Small intestine (tissue), 7 donors: ENCODE measurements around the gene ATP6V0E1. TPM values are rescaled to one million over a fixed set of nuclear protein-coding genes. Genes with fewer than 3 reads are reported as not detected.
"Not testable (repeated sequence)": the region's sequence is repeated elsewhere in the genome, so short reads cannot be mapped to it uniquely, and the experiment has no call there.

Experiments
- DNase-seq, 2 donors: peaks; one replicate each; pipeline versions ENCODE4 v3.0.0 to v3.0.0-alpha.2; 2013
- FAIRE-seq: peaks from 2 replicates; lab custom pipeline; 2012; peaks lifted over from hg19 to GRCh38; lab: Jason Lieb, UNC
- H3K27ac ChIP-seq, 3 donors: one replicate each; pipeline ENCODE4 v1.5.1; 2013; ENCODE audit warnings: low read length in 2 of 3, mild to moderate bottlenecking in 2 of 3, control low read depth in 1 of 3, inconsistent platforms in 1 of 3, low read depth in 1 of 3, moderate library complexity in 1 of 3
- H3K27me3 ChIP-seq, 3 donors: one replicate each; pipeline ENCODE4 v1.6.1; 2013; ENCODE audit warnings: low read length in 3 of 3, inconsistent platforms in 1 of 3; ENCODE audit not compliant: control insufficient read depth in 3 of 3, insufficient read depth in 3 of 3
- H3K36me3 ChIP-seq, 3 donors: one replicate each; pipeline ENCODE4 v1.6.1; 2013; ENCODE audit warnings: low read length in 3 of 3, inconsistent platforms in 1 of 3, low read depth in 1 of 3, mild to moderate bottlenecking in 1 of 3, moderate library complexity in 1 of 3; ENCODE audit not compliant: control insufficient read depth in 3 of 3, insufficient read depth in 2 of 3
- H3K4me1 ChIP-seq, 3 donors: one replicate each; pipeline ENCODE4 v1.6.1; 2013; ENCODE audit warnings: low read length in 2 of 3, inconsistent platforms in 1 of 3, low read depth in 1 of 3, mild to moderate bottlenecking in 1 of 3, moderate library complexity in 1 of 3; ENCODE audit not compliant: control insufficient read depth in 3 of 3, insufficient read depth in 2 of 3
- H3K4me3 ChIP-seq, 3 donors: one replicate each; pipeline ENCODE4 v1.5.1; 2013; ENCODE audit warnings: low read length in 3 of 3, control low read depth in 1 of 3, inconsistent platforms in 1 of 3, low read depth in 1 of 3, mild to moderate bottlenecking in 1 of 3, moderate library complexity in 1 of 3
- H3K9me3 ChIP-seq, 2 donors: one replicate each; pipeline ENCODE4 v1.6.1; 2013; ENCODE audit warnings: low read depth in 1 of 2, low read length in 1 of 2; ENCODE audit not compliant: control insufficient read depth in 2 of 2, insufficient read depth in 1 of 2
- WGBS, 3 donors: extraction: QIAGEN DNeasy Blood & Tissue Kit; methylation state at CpG; one replicate each; pipeline ENCODE4 v1.1.7; 2013; 5-methylcytosine and 5-hydroxymethylcytosine counted together
- polyA plus RNA-seq, 4 donors: library from polyadenylated mRNA; stranded (reverse) in 3 of 4; unstranded in 1 of 4; fragments of 200-250 nt in 3 of 4; fragments of 120-200 nt in 1 of 4; gene quantifications; one replicate each; pipeline versions ENCODE4 v1.2.1 to v1.2.3, GENCODE V29; 2013
- donor health status: healthy with polysubstance abuse.
- donor health status: control.
- donor health status: control.
- donor health status: Bipolar disorder and iron deficiency.
- donor health status: healthy.

ATP6V0E1 gene
- polyA plus RNA-seq, 4 donors, result 170 to 230 (median 199) TPM

DNA sequence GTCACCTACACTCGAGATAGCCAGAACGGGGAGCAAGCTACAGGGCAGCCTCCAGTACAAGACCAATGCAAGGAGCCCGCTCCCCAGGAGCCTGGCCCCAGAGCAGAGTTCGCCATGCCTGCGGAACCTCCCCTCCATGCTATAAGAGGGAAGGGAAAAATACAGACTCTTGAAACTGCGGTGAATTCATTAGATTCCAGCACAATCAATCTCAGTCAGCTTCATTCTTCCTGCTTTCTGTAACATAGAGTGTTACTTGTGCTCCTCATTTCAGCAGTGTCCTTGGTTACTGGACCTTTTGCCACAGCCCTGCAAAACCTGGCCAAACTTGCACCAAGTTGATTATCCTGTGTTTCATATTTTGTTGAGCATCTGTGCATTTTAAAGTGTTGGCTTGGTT, 50.4 kb downstream of the ATP6V0E1 start:
- H3K4me1 ChIP-seq, result peaks cover 0 to 6% (median 4%) of the 10 kb centered on the region in 3 donors
- no peak overlapping the region for H3K4me3 ChIP-seq
- DNase-seq, result no peak
- H3K36me3 ChIP-seq, result peaks cover 0 to 12% (median 7%) of the 10 kb centered on the region in 3 donors
- 78 to 84% (median 83%) methylated on average over 6 of the region's 6 CpGs for WGBS, 3 donors
- no peak overlapping the region for H3K27ac ChIP-seq
- no peaks in the 10 kb centered on the region for H3K27me3 ChIP-seq
- FAIRE-seq, result no peak
- H3K9me3 ChIP-seq, result no peaks in the 10 kb centered on the region

DNA sequence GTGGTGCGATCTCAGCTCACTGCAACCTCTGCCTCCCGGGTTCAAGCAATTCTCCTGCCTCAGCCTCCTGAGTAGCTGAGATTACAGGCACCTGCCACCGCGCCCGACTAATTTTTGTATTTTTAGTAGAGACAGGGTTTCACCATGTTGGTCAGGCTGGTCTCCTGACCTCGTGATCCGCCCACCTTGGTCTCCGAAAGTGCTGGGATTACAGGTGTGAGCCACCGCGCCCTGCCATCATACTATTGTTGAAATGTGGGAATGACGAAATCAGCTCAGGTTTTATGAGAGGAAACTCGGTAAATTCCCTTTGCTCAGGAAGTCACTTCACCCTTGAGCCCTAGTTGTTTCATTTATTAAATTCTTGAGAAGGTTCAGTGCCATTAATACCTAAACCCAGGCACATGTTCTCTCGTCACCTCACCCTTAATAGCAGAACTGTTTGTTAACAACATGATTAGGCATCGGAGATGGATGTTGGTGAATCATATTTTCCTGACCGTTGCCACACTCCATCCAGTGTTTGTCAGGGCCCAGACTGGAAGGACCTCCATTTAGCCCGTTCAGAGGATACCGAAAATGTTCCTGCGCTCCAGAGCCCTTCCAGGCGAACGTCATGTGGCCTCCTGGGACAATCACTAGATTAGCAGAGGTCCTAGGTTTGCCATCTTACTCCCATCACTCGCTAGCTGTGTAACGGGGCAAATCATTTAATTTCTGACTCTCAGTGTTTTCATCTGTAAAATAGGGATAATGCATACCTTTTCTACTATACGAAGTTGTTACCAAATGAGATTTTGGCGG, 52.5 kb downstream of the ATP6V0E1 start:
- peaks cover 0 to 7% of the 10 kb centered on the region in 2 donors for H3K9me3 ChIP-seq
- DNase-seq (no peak), FAIRE-seq (no peak)
- H3K4me1 ChIP-seq, result no peaks in the 10 kb centered on the region
- 80 to 90% (median 88%) methylated on average over 23 to 24 of the region's 24 CpGs for WGBS, 3 donors
- no peak overlapping the region for H3K4me3 ChIP-seq
- no peaks in the 10 kb centered on the region for H3K27me3 ChIP-seq
- peak overlapping the region in 1 of 3 donors; percentile 78 for H3K27ac ChIP-seq
- peaks cover 0 to 10% (median 7%) of the 10 kb centered on the region in 3 donors for H3K36me3 ChIP-seq

DNA sequence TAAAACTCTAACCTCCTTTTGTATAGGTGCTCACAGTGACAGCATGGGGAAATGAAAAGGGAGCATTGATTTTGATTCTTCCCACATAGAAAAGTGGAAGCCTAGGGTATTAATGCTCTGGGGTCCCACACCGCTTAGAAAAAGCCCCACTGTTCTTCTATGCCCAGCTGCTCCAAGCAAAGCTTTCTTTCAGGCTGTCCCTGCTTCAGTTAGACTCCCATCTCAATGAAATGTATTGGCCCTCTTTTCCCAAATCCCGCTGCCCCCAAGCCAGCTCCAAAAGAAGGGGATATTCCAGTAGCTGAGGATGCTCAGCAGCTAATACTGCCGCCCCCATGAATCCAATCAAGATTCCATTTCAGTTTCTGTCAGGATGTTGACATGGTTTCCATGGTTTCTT, 55.6 kb downstream of the ATP6V0E1 start:
- Histone ChIP-seq H3K27ac (no peak overlapping the region), H3K4me3 (no peak overlapping the region), H3K4me1 (peaks cover 0 to 10% (median 0%) of the 10 kb centered on the region in 3 donors), H3K9me3 (peaks cover 0 to 11% of the 10 kb centered on the region in 2 donors), H3K27me3 (no peaks in the 10 kb centered on the region), H3K36me3 (peaks cover 0 to 10% (median 6%) of the 10 kb centered on the region in 3 donors)
- DNase-seq, result no peak
- 86 to 91% (median 90%) methylated on average over 3 of the region's 3 CpGs for WGBS, 3 donors
- FAIRE-seq, result no peak

DNA sequence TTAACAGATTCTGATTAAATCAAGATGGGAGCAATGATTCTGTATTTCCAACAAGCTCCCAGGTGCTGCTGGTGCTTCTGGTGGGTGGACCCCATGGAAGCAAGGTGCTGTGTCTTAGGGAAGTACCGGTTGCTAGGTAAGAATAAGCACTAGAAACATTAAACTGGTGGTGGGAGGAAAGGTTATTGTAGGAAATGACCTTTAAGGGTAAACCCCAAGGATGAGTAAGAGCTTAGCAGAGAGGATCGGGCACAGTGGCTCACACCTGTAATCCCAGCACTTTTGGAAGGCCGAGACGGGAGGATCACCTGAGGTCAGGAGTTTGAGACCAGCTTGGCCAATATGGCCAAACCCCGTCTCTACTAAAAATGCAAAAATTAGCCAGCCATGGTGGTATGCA, 56.4 kb downstream of the ATP6V0E1 start:
- Histone ChIP-seq H3K4me1 (peaks cover 0 to 12% (median 0%) of the 10 kb centered on the region in 3 donors), H3K36me3 (peaks cover 0 to 6% (median 5%) of the 10 kb centered on the region in 3 donors), H3K27ac (no peak overlapping the region), H3K4me3 (no peak overlapping the region), H3K27me3 (no peaks in the 10 kb centered on the region), H3K9me3 (peaks cover 0 to 11% of the 10 kb centered on the region in 2 donors)
- 89 to 96% (median 95%) methylated on average over 4 to 5 of the region's 5 CpGs for WGBS, 3 donors
- DNase-seq (no peak), FAIRE-seq (no peak)

DNA sequence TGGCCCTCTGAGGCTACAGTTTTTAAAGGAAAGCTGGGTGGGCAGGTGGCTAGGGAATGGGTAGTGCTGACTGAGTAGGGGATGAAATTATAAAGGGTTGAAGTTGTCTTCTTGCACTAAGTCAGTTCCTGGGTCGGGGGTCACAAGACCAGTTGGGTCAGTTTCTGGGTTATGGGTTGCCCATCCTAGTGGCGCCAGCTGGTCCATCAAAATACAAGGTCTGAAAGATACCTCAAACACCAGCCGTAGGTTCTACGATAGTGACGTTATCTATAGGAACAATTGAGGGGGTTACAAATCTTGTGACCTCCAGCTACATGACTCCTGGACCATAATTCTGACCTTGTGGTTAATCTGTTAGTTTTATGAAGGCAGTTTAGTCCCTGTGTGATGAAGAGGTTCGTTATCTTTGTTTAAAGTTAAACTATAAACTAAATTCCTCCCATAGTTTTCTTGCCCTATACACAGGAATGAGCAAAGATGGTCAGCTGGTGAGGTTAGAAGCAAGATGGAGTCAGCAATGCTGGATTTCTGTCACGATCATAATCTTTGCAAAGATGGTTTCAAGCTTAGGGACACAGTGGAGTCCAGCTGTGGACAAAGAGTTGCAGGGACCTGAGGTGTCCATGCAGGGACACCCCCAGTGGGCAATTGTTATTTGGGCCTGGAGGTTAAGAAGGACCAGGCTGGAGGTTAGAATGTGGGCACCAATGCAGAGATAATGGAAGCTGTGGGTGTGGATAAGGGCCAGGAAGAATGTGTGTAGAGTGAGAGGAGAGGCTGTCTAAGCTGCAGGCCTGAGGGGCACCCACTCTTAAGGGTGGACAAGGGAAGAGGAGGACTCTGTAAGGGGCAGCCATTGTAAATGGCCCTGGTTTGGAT, 58.6 kb downstream of the ATP6V0E1 start:
- no peaks in the 10 kb centered on the region for H3K27me3 ChIP-seq
- DNase-seq (no peak), FAIRE-seq (no peak)
- WGBS, 3 donors, result 52 to 61% (median 53%) methylated on average over 7 of the region's 7 CpGs
- no peak overlapping the region for H3K4me3 ChIP-seq
- H3K27ac ChIP-seq, result no peak overlapping the region
- H3K4me1 ChIP-seq, result peaks cover 0 to 18% (median 0%) of the 10 kb centered on the region in 3 donors
- peaks cover 0 to under 1% (median 0%) of the 10 kb centered on the region in 3 donors for H3K36me3 ChIP-seq
- peaks cover 0 to 11% of the 10 kb centered on the region in 2 donors for H3K9me3 ChIP-seq

DNA sequence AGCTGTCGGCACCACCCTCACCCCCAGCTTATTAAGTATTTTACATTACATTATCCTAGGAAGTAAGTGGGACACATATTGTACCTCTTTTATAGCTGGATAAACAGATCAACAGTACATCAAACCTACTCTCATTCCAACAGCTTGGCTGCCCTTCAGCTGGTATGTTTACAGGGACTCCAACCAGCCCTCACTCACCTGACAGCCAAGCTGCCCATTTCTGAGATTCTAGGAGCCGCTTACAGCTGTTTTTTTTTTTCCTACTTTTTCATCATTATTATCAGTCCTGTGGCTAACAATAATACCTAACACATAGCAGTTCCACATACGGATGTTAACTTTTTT, 59.2 kb downstream of the ATP6V0E1 start:
- DNase-seq, result no peak
- FAIRE-seq, result no peak
- Histone ChIP-seq H3K27ac (no peak overlapping the region), H3K36me3 (no peaks in the 10 kb centered on the region), H3K9me3 (peaks cover 0 to 11% of the 10 kb centered on the region in 2 donors), H3K4me1 (peaks cover 0 to 18% (median 0%) of the 10 kb centered on the region in 3 donors), H3K4me3 (no peak overlapping the region), H3K27me3 (no peaks in the 10 kb centered on the region)
- WGBS, 3 donors, result 80 to 87% (median 86%) methylated on average over 3 of the region's 3 CpGs

DNA sequence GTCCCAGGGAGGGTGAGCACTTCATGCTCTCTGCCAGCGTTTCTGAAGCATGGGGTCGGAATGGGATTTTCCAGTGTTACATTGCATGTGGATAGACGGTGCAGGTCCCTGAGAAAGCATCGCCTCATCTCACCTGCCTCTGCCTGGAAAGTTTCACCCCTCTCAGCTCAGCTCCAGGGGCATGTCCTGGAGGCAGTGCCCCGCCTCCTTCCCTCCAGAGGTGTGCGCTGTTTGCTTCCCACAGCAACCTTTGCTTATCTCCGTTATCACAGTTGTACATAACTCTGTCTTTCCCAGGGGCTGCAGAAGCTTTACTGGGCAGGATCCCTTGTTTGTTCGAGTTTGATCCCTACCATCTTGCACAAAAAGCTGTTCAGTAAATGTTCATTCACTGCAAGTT, 61.9 kb downstream of the ATP6V0E1 start:
- Histone ChIP-seq H3K4me1 (peaks cover 0 to 18% (median 0%) of the 10 kb centered on the region in 3 donors), H3K9me3 (peaks cover 0 to 9% of the 10 kb centered on the region in 2 donors), H3K27me3 (no peaks in the 10 kb centered on the region), H3K4me3 (no peak overlapping the region), H3K36me3 (no peaks in the 10 kb centered on the region), H3K27ac (no peak overlapping the region)
- 11 to 43% (median 26%) methylated on average over 7 to 8 of the region's 8 CpGs for WGBS, 3 donors
- FAIRE-seq, result no peak
- peak; percentile 8 to 71 for DNase-seq

DNA sequence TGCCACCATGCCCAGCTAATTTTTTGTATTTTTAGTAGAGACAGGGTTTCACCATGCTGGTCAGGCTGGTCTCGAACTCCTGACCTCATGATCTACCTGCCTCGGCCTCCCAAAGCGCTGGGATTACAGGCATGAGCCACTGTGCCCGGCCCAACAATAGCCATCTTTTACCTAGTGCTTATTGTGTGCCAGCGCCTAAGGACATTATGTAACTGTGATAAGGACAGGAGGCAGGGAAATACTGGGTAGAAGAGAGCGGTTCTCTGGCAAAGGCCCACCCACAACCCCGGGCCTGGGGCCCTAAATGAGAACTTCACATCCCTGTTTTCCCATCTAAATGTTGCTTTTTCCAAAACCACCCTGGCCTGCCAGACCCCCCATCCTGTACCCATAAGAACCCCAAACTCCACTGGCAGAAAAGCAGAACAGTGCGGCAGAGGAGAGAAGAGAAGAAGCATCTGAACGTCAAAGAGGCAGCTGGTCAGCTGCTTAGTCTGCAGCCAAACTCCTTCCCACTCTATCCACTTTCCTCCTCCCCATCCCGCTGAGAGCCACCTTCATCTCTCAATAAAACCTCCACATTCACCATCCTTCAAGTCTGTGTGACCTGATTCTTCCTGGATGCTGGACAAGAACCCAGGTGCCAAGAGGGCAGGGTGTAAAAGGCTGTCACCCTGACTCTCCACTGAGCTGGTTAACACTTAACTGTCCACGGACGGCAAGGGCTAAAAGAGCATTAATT, 63.7 kb downstream of the ATP6V0E1 start:
- WGBS, 3 donors, result 66 to 82% (median 71%) methylated on average over 12 of the region's 12 CpGs
- not testable (repeated sequence) for H3K27me3 ChIP-seq, H3K27ac ChIP-seq, H3K36me3 ChIP-seq, FAIRE-seq, H3K9me3 ChIP-seq, H3K4me3 ChIP-seq, DNase-seq
- peaks cover 0 to 13% (median 0%) of the 10 kb centered on the region in 3 donors for H3K4me1 ChIP-seq
